GM20000 (cell line): ENCODE measurements around the gene SH2D1A.
"Not testable (repeated sequence)": the region's sequence is repeated elsewhere in the genome, so short reads cannot be mapped to it uniquely, and the experiment has no call there.

ENCODE experiments used
- DNase-seq: peaks from one replicate; pipeline ENCODE4 v3.0.0; 2012; ENCODE audit warnings: low spot score
- TF ChIP-seq, protein P1 (sequence below): IDR thresholded peaks from 2 replicates; pipeline ENCODE4 v1.5.1; 2012; ENCODE audit warnings: mild to moderate bottlenecking, control low read depth; ENCODE audit errors: extremely low read depth, missing control alignments

The SH2D1A gene

DNA sequence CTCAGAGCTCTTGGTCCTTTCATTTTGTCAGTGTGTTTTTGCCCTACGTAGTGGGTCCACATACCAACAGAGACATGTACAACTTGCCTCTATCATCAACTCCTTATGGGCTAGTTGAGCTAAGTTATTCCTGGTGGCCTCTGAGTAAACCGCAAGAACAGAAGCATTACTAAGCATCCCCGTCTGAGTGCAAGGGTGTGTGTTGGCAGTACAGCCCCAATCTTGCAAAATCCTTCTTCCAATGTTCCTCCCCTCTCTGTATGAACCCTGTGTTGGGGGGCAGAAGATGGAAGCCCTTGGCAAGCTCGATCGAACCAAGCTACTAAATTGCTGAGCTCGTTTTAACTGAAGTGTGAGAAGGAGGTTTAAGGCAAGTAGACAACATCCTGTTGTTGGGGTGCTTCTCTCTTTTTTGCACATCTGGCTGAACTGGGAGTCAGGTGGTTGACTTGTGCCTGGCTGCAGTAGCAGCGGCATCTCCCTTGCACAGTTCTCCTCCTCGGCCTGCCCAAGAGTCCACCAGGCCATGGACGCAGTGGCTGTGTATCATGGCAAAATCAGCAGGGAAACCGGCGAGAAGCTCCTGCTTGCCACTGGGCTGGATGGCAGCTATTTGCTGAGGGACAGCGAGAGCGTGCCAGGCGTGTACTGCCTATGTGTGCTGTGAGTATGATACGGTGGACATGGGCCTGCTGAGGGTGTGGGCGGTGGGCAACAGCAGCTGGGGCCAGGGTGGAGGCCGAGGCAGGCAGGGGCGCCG, at the start of gene SH2D1A:
Gene SH2D1A, plus strand, starts transcription at position 447 of the 760 bp plus-strand sequence. Its CDS starts 80 bp downstream, at position 527.
- no peak for DNase-seq
- TF ChIP-seq, protein P1, sequence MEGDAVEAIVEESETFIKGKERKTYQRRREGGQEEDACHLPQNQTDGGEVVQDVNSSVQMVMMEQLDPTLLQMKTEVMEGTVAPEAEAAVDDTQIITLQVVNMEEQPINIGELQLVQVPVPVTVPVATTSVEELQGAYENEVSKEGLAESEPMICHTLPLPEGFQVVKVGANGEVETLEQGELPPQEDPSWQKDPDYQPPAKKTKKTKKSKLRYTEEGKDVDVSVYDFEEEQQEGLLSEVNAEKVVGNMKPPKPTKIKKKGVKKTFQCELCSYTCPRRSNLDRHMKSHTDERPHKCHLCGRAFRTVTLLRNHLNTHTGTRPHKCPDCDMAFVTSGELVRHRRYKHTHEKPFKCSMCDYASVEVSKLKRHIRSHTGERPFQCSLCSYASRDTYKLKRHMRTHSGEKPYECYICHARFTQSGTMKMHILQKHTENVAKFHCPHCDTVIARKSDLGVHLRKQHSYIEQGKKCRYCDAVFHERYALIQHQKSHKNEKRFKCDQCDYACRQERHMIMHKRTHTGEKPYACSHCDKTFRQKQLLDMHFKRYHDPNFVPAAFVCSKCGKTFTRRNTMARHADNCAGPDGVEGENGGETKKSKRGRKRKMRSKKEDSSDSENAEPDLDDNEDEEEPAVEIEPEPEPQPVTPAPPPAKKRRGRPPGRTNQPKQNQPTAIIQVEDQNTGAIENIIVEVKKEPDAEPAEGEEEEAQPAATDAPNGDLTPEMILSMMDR = no peak

DNA sequence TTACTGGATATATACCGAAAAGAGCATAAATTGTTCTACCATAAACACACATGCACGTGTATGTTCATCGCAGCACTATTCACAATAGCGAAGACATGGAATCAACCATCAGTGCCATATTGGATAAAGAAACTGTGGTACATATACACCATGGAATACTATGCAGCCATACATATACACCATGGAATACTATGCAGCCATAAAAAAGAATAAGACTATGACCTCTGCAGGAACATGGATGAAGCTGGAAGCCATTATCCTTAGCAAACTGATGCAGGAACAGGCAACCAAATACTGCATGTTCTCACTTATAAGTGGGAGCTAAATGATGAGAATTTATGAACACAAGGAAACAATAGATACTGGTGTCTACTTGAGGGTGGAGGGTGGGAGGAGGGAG, 47.0 kb upstream of the SH2D1A start:
- DNase-seq = not testable (repeated sequence)

DNA sequence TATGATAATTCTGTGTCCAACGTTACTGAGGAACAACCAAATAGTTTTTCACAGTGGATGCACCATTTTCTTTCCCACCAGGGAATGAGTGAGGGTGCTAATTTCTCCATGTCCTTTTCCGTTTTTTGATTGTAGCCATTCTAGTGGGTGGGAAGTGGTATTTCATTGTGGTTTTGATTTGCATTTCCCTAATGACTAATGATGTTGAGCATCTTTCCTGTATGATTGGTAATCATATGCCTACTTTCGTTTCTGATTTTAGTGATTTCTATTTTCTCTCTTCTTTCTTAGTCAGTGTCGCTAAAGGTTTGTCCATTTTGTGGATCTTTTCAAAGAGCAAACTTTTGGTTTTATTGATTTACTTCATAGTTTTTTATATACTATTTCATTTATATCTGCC, 46.0 kb upstream of the SH2D1A start:
- DNase-seq = no peak
- TF ChIP-seq, protein P1 = no peak

DNA sequence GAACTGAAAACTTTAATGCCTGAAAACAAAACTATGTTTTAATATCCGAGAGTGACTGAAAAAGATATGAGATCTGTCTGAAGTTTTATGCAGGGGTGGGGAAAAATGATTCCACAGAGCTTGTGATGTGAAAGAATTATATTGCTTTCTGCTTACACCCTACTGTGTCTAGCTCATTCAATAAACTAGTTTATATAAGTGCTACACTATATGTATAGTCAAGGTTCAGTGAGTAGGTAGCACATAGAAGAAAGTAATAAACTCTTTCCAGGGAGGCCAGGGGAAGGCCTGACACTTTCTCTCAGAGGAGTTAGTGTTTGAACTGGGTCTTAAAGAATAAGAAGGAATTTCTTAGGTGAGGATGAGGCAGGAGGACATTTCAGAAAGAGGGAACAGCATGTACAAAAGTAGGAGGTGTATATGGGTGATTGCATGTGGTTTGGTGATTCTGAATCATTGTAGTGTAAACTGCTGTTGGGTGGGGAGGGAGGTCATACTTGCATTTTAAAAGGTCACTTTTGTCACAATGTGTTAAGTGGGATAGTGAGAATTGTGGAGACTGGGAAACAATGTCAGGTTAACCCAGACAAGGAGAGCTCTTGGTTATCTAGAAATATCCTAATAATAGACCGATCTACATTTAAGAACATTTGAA, 39.0 kb upstream of the SH2D1A start:
- TF ChIP-seq, protein P1 = no peak
- DNase-seq = no peak

DNA sequence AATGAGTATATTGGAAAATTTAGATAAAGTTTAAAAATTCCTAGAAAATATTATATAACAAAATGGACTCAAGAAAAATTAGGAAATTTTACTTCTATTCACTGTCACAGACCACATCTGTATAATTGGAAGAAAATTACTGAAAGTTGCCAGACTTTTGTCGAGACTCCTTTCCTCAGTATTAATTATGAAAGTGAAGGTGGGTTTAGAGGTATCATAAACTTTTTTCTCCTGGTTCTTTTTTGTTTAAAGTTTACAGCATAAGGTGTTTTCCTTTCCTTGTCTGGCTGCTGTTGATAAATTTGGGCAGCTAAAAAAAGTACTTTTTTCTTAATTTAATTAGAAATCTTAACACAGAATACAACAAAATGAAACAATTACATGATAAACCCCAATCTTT, 20.6 kb upstream of the SH2D1A start:
- TF ChIP-seq, protein P1 = no peak
- DNase-seq = no peak

DNA sequence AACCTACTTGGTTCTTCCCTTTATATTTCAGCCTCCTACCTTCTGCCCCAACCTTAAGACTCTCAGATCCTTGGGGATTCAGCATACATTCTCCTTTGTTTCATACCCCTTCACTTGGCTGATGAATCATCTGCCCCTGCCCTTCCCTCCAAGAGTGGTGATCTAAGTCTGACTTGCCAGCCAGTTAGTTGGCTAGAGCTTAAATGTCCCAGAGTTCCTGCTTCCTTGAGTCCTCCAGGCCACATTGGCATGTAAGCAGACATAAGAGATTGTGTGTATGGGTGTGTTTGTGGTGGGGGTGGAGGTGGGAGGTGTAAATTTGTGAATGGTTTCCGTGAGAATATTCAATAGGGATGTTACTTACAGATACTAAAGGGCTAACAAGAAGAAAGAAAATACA, 17.6 kb upstream of the SH2D1A start:
- TF ChIP-seq, protein P1 = no peak
- no peak for DNase-seq

DNA sequence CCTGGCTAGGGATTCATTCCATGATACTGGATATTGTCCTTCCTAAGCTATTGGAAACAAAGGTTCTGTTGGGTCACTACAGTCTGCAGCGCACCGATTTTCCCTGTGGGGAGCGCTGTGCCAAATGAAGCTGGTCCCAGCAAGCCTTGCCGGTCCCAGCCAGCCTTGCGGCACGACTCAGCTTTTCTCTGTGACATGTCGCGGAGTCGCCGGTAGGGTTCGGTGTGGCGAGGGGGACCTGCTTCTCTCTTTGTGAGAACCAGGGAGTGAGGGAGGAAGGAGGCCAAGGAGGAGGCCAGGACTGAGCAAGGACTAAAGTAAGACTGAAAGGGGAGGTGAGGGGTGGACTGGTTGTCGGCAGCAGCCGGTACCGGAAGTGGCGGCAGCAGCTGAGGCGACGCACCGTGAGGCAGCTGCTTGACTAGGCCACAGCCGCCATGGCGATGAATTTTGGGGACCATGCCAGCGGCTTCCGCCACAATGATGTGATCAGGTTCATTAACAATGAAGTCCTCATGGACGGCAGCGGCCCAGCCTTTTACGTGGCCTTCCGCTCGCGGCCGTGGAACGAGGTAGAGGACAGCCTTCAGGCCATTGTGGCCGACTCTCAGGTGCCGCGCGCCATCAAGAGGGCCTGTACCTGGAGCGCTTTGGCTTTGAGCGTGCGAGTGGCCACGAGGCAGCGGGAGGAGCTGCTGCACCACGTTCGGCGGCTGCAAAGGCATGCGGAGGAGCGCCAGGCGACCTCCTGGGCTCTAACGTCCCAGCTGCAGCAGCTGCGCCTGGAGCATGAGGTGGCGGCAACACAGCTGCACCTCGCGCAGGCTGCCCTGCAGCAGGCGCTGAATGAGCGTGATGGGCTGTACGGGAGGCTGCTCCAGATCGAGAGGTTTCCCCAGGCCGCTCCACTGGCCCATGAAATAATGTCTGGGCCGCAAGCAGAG, 13.6 kb upstream of the SH2D1A start, which contains the start of gene TEX13D:
Gene TEX13D, plus strand, starts transcription at position 180 of the 944 bp plus-strand sequence. Its CDS starts 258 bp downstream, at position 438.
- TF ChIP-seq, protein P1 = no peak
- DNase-seq = no peak
